GM12878 (cell line): ENCODE measurements around the gene TRIM67.

Source experiments
- ASH2L ChIP-seq: fragments of 300-600, 200-600 bp; sonication (generic); IDR thresholded peaks from 2 replicates; pipeline ENCODE4 v1.6.1; 2017; ENCODE audit warnings: low read depth, mild to moderate bottlenecking, borderline replicate concordance
- POLR2AphosphoS5 ChIP-seq: IDR thresholded peaks from 2 replicates; pipeline ENCODE4 v1.6.1; 2011; ENCODE audit warnings: mild to moderate bottlenecking, low read length, inconsistent platforms
- SRF ChIP-seq, 2 experiments: IDR thresholded peaks; 2 replicates each; pipeline ENCODE4 v1.6.1; 2011; ENCODE audit warnings: low read depth in 2 of 2, low read length in 2 of 2, mild to moderate bottlenecking in 1 of 2, moderate library complexity in 1 of 2
- TF ChIP-seq, protein P1 (sequence below), 3 experiments: IDR thresholded peaks in 2 of 3; conservative IDR thresholded peaks in 1 of 3; 2 replicates each; pipeline ENCODE4 v1.5.1; 2011; ENCODE audit warnings: low read depth in 3 of 3, low read length in 3 of 3, mild to moderate bottlenecking in 3 of 3, control low read depth in 2 of 3, moderate library complexity in 2 of 3, inconsistent platforms in 1 of 3, mixed read lengths in 1 of 3; ENCODE audit not compliant: control insufficient read depth in 2 of 3, insufficient read depth in 1 of 3; ENCODE audit errors: extremely low read depth in 1 of 3

DNA sequence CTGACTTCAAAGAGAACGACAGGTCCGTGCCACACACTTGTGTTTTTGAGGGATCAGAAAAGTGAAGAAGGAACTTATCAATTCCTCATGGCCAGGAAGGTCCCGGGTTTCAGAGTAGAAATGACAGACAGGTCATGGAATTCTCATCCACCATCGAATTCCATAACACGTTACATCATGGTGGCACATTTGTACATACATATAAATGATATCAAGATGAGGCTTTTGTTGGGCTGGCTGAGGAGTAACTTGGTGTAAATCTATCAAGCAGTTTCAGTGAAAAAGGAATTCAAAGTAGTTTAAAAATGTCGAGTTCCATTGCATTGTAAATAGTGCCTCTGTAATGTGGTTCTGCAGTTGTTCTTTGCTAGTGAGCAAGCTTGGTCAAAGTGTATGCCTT, 56.2 kb downstream of the TRIM67 start:
- no peak for TF ChIP-seq SRF (IDR thresholded peaks at IDR 0.05; ENCODE audit: low read depth in 2 of 2, low read length in 2 of 2)
- TF ChIP-seq POLR2AphosphoS5, result no peak
- TF ChIP-seq, protein P1, sequence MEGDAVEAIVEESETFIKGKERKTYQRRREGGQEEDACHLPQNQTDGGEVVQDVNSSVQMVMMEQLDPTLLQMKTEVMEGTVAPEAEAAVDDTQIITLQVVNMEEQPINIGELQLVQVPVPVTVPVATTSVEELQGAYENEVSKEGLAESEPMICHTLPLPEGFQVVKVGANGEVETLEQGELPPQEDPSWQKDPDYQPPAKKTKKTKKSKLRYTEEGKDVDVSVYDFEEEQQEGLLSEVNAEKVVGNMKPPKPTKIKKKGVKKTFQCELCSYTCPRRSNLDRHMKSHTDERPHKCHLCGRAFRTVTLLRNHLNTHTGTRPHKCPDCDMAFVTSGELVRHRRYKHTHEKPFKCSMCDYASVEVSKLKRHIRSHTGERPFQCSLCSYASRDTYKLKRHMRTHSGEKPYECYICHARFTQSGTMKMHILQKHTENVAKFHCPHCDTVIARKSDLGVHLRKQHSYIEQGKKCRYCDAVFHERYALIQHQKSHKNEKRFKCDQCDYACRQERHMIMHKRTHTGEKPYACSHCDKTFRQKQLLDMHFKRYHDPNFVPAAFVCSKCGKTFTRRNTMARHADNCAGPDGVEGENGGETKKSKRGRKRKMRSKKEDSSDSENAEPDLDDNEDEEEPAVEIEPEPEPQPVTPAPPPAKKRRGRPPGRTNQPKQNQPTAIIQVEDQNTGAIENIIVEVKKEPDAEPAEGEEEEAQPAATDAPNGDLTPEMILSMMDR (IDR thresholded peaks at IDR 0.05 in 2 of 3, conservative IDR thresholded peaks at IDR 0.05 in 1 of 3; ENCODE audit: control insufficient read depth in 2 of 3, extremely low read depth in 1 of 3, insufficient read depth in 1 of 3, low read depth in 3 of 3, low read length in 3 of 3), result no peak
- no peak for TF ChIP-seq ASH2L
